AG20443 (cell line): ENCODE data around the gene GLE1.
A peak's percentile ranks its signal among the peaks of the same experiment; 100 is the strongest.

Source experiments
- DNase-seq: peaks from one replicate; pipeline ENCODE4 v3.0.0; 2012; ENCODE audit warnings: low spot score, mixed read lengths

GLE1 gene, protein sequence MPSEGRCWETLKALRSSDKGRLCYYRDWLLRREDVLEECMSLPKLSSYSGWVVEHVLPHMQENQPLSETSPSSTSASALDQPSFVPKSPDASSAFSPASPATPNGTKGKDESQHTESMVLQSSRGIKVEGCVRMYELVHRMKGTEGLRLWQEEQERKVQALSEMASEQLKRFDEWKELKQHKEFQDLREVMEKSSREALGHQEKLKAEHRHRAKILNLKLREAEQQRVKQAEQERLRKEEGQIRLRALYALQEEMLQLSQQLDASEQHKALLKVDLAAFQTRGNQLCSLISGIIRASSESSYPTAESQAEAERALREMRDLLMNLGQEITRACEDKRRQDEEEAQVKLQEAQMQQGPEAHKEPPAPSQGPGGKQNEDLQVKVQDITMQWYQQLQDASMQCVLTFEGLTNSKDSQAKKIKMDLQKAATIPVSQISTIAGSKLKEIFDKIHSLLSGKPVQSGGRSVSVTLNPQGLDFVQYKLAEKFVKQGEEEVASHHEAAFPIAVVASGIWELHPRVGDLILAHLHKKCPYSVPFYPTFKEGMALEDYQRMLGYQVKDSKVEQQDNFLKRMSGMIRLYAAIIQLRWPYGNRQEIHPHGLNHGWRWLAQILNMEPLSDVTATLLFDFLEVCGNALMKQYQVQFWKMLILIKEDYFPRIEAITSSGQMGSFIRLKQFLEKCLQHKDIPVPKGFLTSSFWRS

DNA sequence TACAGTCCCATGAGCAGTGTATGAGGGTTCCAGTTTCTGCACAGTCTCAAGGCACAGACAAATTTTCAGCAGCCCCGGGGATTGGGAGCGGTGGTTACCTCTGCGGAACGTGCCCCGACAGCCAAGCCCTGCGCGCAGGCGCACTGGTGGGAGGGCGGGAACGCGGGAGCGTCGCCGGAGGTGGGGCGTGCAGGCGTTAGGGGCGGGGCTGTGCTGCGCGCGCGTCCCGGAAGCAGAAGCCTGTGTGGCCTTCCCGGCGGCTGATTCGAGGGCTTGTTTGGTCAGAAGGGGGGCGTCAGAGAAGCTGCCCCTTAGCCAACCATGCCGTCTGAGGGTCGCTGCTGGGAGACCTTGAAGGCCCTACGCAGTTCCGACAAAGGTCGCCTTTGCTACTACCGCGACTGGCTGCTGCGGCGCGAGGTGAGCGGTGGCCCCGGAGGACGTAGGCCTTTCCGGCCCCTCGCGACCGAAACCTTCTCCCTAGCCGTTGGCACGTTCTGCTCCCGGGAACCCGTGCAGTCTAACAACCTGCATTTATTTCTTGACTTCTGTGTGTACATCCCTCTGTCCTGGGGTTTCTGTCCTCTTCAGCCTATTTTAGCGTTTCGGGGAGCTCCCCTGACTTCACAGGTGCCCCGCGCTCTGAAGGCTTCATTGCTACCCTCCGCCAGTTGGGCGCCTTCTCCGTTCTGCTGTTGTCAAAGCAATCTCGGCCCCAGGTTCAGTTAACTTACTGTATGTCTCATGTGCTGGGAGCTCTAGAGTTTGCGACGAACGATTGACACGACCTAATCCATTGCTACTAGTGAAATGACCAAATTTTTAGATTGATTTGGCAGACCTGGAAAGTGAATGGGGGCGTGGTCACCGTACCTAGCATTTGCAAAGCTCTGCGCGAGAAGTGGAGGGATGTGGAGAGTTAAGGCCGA is at the start of gene GLE1:
Gene GLE1 (plus strand): TSS at position 235 of the 929 bp plus-strand sequence. CDS start 87 bp downstream, at position 322.
- DNase-seq, result peak; percentile 100

DNA sequence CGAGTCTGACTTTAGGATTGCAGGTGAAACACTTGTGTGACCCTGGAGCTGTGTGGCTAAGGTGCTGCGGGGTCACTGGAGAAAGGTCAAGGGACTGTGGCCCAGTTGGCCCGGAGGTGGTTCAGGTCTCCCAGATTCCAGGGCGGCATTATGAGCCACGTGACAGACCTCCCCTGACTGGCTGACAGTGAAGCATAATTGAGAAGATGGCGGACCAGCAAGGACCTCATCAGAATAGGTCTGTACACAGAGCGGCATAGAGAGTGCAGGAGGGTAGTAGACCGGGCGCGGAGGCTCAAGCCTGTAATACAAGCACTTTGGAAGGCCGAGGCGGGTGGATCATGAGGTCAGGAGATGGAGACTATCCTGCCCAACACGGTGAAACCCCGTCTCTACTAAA is 49.5 kb upstream of the GLE1 start:
- DNase-seq, result no peak

DNA sequence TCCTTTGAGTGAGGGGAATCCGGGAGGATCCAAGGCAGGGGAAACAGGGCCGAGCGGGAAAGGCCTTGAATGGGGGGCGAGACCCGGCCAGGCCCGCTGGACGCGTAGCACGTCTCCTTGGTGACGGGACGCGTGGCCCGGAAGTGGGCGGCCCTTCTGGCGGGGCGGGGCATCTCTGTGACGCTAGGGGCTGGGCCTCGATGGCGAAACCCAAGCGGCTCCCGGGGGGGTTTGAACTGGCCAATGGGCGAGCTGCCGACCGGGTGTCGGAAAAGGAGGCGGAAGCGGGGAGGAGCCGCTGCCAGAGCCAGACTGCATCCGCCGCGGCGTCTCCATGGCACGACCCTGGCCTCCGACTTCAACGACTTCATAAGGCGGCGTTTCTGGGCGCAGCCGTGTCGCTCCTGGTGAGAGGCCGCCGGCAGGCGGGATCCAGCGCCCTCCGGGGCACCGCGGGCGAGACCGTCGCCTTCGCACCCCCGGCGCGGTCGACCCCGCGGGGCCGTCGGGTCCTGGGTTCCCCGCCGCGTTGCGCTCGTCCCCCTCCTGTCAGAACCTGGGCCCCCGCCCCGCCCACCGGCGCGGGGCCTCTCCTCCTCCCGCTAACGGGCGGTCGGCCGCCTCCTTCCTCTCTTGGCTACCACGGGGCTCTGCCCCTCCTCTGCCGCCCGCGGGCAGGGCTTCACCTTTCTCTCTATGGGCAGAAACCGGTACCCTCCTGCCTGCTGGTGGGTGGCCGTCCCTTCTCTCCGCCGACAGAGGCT is 48.5 kb upstream of the GLE1 start, which contains the start of gene ODF2:
Gene ODF2 (plus strand): TSS at position 158 of the 764 bp plus-strand sequence. CDS start 86 bp downstream, at position 244.
- peak; percentile 99 for DNase-seq

DNA sequence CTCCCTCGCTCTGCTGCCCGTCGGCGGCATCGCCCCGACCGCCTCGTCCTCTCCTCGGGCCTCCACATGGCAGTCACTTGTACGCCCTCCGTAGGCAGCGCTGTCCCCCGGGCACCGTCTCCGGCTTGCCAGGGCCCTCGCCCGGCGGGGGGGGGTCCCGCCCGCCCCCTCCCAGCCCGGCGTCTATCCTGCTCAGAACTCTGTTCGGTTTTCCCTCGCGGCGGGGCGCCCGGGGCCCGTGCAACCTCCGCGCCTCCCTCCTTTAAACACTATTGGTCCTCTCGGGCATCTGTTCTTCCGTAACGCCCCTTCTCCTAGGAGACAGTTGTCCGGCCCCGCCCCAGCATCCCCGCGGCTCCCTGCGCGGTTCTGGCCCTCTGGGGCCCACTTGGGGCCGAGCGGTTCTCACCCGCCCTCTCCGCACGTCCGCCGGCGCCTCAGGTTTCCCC is 47.9 kb upstream of the GLE1 start:
- peak; percentile 97 for DNase-seq

DNA sequence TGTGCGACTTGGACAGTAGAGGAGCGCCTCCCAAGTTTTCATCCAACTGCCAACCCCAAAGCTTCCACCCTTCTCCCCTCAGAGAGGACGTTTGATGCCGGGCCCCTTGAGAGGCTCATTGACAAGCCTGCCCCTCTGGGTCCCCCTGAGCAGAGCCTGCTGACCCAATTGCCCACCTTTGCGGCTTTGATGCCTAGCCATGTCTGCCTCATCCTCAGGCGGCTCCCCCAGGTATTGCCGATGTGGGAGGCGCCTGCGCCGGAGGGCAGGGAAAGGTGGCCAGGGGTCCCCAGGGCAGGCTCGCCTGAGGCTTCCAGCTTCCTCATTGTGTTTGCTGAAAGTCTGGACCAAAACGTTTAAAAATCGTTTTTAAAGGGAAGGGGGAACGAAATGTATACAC is 47.3 kb upstream of the GLE1 start:
- DNase-seq, result no peak

DNA sequence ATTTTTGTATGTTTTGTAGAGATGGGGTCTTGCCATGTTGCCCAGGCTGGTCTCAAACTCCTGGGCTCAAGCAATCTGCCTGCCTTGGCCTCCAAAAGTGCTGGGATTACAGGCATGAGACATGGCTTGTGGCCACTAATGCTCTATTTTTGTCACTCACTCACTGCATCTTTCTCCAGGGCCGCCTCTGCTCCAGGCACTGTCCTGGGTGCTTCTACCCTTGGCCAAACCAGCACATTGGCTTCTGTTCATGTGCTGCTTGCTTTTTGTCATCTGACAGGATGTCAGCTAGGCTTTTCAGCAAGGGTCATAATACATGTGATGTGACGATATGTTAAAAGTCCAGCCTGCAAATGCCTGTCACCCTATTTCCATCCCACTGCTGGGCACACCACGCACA is 45.5 kb upstream of the GLE1 start:
- no peak for DNase-seq

DNA sequence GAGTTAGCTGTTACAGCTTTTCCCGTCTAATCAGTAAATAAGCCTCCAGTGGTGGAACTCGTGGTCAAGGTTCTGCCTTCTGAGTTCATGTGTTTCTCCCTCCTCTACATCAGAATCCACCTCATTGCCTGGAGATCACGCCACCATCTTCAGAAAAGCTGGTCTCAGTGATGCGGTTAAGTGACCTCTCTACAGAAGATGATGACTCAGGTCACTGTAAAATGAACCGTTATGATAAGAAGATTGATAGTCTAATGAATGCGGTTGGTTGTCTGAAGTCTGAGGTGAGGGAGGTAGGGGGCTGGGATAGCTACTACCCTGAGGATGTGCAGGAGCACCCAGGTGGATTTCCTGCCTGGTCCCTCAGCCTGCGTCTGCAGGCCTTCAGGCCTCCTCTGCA is 35.4 kb upstream of the GLE1 start:
- no peak for DNase-seq

DNA sequence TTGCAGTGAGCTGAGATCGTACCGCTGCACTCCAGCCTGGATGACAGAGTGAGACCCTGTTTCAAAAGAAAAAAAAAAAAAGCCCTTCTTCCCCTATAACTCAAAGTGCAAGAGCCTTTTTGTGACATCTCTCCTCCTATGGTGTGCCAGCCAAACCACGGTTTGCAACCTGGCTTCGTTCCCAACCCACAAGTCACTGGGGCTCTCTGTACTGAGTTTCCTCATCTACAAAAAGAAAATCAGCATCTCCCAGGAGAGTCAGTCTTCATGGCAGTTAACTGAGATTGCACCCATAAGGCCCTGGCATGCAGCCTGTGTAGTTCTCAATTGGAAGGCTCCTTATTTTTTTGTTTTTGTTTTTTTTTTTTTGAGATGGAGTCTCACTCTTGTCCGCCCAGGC is 34.0 kb upstream of the GLE1 start:
- DNase-seq, result peak; percentile 59

DNA sequence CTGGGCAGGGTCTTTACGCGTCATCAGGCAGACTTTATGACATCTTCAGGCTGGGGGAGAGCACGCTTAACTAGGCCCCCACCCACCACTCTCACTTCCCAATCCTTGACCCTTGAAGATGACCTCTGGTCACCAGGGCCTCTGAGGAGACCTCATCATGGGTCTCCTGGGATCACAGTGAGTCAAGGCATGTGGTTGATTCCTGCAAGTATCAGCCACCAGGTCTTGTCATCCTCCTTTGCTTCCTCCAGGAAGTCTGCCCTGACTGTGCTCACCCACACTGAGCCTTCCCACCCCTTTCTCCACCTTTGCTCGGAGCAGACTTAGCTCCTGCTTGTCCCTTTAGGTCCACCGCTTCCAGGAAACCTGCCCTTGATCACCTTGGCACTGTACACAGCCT is 31.4 kb upstream of the GLE1 start:
- no peak for DNase-seq

DNA sequence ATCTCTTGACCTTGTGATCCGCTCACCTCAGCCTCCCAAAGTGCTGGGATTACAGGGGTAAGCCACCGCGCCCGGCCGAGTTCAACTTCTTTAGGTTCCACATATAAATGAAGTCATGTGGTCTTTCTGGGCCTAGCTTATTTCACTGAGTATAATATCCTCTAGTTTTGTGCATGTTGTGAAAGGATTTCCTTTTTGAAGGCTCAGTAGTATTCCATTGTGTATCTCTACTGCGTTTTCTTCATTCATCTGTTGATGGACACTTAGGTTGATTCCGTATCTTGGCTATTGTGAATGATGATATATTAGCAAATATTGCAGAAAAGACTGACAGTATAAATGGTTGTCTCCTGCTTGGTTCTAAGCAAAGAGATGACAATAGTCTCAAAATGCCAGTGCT is 28.7 kb upstream of the GLE1 start:
- DNase-seq, result no peak

DNA sequence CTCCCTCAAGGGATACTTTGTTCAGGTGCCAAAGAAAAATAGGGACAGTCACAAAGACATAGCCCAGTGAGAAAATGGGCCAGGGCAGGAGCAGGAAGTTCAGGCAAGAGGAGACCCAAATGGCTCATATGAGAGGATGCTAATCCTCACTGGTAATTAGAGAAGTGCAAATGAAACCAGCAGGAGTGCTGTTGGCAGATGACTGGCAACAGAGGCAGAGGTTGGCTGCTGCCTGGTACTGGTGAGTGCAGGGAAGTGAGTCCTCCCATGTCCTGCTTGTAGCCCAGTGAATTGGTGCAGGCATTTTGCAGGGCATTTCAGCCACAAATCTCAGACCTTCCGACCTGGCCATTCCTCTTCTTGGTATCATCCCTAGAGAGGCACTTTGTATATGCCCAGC is 25.3 kb upstream of the GLE1 start:
- DNase-seq, result no peak

DNA sequence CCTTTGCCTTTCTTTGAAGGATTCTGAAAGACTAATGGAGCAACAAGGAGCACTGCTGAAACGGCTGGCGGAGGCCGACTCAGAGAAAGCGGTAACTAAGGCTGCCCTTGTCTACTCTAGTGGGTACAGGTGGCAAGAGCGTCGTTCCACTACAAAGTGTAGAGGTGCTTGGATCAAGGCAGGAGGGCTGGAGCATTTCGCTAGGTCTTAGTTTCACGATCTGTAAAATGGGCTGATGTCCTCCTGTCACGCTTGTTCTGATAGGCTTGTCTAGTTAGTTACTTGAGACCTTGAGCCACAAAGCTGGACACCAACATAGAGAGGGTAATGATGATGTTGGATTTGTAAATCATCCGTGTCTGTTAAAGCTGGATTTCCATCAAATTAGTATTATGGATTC is 23.0 kb upstream of the GLE1 start:
- DNase-seq, result no peak

DNA sequence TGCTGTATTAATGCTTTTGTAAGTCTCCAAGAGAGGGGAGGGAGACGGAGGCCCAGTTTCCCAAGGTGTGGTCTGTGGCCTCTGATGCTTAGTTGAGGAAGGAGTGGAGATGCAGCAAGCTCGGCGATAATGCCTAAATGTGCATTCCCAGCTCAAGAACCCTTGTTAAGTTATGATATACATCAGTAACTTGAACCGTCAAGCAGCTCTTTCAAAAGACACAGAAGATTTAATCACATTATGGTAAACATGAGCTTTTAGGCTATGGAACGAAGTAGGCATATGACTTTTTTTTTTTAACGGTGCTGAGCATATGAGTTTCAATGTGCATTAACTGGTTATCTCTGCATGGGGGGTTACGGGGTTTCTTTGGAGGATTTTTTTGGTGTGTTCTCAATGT is 22.3 kb upstream of the GLE1 start:
- DNase-seq, result no peak

DNA sequence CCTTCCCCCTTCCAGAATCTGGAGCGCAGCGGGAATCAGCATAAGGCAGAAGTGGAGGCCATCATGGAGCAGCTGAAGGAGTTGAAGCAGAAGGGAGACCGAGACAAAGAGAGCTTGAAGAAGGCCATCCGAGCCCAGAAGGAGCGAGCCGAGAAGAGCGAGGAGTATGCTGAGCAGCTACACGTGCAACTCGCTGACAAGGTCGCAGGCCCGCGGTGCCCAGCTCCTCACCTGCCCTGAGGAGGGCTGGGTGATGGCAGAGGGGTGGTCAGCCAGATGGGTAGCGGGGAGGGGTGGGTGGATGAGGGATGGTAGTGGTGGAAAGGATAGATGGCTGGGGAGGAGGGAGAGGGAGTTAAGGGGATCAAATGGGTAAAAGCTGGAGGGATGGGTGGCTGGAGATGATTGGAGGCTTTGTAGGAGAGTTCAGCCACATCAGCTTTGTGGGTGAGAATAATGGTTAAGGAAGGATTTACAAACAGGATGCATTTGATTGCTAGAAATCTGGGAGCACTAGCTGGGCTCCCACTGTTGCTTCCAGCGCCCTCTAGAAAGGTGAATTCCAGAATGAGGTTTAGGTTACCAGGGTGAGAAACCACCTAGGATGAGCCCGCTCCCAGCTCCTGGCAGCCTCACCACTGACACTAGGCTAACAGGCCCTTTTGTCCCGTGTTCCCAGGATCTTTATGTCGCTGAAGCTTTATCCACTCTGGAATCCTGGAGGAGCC is 19.7 kb upstream of the GLE1 start:
- DNase-seq, result no peak

DNA sequence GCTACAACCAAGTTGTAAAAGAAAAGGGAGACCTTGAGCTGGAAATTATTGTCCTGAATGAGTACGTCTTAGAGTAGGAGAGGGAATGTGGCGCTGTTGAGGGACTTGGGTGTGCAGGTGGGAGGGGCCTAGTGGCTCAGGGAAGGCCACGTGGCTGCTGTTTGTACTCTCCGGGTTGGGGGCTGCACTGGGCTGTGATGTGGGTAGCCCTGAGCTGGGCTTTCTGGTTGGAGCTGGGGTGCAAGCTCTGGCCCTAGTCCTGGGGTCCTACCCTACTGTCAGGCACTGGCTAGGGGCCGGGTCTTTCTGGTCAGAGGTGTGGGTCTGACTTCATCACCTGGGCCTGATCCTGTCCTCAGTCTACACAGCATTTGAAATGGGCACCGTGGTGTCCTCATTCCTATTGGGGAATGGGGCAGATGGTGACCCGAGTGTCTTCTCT is 19.1 kb upstream of the GLE1 start:
- no peak for DNase-seq

DNA sequence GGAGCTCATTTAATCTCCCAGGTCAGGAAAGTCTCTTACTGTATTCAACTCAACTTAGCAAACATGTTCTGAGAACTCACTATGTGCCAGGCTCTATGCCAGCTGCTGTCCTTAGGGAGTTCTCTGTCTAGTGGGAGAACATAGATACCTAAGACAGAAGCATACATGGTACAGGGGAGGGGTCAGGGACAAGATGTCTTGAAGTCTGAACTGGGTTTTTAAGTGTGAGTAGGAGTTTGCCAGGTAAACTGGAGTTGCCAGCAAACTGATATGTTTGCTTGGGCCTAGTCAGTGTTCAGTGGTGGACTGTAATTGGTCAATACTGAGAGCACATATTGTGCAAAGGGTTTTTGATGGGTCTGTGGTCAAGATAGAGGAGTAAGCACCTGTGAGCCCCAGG is 18.3 kb upstream of the GLE1 start:
- no peak for DNase-seq

DNA sequence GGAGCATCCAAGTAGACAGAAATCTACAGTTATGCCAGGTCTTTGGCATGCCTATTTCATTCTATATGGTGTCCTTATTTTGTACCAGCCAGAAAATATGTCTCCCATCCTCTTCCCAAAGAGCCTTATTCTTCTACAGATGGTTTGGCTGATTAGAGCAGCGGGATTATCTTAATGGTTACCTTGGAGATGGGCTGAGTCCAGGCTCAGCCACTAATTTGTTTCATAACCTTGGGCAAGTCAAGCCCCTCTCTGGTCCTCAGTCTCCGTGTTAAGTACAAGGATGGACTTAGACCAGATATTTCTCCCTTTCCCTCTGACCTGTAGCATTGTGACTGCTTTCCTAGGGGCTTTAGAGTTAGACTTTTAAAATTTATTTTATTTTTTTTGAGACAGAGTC is 11.1 kb upstream of the GLE1 start:
- no peak for DNase-seq

DNA sequence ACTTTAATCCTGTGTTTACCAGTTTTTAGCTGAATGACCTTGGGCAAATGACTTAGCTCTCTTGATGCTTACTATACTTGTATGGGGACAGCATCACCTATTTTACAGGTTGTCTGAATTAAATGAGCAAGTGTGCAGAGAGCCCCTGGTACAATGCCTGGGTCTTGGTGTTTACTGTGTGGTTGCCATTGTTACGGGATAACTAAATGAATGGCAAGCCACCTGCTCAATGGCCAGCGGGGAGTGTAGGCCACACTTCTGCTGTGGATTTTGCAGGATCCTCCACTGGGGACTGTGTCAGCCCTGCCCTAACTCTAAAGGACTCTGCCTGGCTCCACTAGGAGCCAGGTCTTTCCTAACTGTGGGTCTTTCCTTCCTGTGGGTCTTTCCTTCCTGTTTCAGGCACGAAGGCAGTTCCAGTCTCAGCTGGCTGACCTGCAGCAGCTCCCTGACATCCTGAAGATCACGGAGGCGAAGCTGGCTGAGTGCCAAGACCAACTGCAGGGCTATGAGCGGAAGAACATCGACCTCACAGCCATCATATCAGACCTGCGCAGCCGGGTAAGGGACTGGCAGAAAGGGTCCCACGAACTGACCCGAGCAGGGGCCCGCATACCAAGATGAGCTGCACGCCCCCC is 10.3 kb upstream of the GLE1 start:
- no peak for DNase-seq

DNA sequence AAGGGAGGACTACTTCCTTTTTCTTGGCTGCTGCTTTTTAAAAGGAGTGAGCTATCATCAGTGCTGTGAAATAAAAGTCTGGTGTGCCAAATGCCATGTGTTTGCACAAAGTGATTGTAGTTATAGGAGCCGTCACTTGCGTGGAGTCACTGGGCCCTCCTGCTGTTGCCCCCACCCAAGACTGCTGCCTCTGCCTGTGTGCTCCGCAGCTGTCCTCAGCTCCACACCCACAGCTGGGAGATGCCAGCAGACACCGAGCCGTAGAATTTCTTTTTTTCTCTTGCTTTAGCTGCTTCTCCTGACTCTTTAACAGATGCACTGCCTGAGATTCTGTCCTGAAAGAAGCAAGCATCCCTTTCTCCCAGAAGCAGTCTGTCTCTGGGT is 9.8 kb upstream of the GLE1 start:
- no peak for DNase-seq

DNA sequence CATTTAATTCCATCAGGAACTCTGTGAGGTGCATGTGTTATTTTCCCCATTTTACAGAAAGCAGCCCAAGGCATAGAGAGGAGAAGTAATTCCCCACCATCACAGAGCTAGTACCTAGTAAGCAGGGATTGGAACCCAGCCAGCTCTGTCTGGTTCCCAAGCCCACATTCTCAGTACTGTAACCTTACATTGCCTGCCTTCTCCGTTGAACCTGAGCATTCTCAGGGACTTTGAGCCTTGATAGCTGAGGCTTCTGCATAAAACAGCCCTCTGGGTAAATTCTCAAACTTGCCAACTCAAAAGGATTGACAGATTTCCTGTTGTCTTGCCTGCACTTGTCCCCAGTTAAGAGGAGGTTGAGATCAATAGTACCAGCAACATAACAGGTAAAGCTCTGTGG is 9.2 kb upstream of the GLE1 start:
- DNase-seq, result no peak
